ENCODE results near the gene OBSCN. TPM values are rescaled to one million over a fixed set of nuclear protein-coding genes. Genes with fewer than 3 reads are reported as not detected.

Gene OBSCN
- total and polyA plus RNA-seq, 2 of the 13 experiments (the other 11 are each of a cell fraction or from before 2014, with no cell fraction given), result 0.20 TPM

DNA sequence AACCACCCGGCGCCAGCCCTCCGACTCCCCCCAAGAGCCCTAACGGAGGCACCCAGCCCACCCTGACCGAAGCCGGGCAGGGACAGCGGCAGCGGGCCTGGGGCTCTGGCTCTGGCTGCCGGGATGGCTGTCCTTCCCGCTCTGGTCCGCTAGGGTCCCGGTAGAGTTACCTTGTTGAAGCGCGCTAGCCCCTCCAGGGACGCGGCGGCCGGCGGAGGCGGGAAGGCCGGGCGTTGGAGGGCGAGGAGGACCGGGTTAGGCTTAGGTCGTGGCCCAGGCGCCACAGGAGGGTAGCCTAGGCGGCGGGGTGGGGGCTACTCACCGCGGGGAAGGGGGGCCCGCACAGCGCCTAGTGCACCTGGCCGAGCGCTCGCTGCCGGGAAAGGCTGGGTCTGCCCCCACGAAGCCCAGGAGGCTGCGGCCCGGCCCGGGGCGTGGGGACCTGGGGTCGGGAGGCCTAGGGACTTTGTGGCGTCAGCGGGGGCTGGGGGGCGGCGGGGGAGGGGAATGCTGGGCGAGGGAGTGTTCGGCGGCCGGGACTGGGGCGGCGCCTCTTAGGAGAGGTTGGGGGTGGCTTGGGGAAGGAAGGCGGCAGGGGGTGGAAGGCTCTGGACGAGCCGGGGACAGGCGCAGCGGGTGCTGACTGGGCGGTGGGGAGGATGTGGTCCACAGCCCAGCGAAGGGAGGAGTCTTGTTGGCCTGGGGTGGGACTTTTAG, 208.5 kb downstream of the OBSCN start, which contains the start of gene TRIM17 (continued):
- TF ChIP-seq ZNF605 (CRISPR knock-in tag; IDR thresholded peaks at IDR 0.05), result no peak
- TF ChIP-seq, protein P1, sequence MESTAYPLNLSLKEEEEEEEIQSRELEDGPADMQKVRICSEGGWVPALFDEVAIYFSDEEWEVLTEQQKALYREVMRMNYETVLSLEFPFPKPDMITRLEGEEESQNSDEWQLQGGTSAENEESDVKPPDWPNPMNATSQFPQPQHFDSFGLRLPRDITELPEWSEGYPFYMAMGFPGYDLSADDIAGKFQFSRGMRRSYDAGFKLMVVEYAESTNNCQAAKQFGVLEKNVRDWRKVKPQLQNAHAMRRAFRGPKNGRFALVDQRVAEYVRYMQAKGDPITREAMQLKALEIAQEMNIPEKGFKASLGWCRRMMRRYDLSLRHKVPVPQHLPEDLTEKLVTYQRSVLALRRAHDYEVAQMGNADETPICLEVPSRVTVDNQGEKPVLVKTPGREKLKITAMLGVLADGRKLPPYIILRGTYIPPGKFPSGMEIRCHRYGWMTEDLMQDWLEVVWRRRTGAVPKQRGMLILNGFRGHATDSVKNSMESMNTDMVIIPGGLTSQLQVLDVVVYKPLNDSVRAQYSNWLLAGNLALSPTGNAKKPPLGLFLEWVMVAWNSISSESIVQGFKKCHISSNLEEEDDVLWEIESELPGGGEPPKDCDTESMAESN (CRISPR knock-in tag; conservative IDR thresholded peaks at IDR 0.05), result 0 out of 2 replicates have a peak, but pooled peaks have one; percentile 29
- TF ChIP-seq CHCHD3 (CRISPR knock-in tag; IDR thresholded peaks at IDR 0.05), result no peak
- TF ChIP-seq ARNT (IDR thresholded peaks at IDR 0.05), result no peak
- TF ChIP-seq ZNF274 (CRISPR knock-in tag; IDR thresholded peaks at IDR 0.05), result 0 out of 2 replicates have a peak, but pooled peaks have one; percentile 28
- TF ChIP-seq, protein P2, sequence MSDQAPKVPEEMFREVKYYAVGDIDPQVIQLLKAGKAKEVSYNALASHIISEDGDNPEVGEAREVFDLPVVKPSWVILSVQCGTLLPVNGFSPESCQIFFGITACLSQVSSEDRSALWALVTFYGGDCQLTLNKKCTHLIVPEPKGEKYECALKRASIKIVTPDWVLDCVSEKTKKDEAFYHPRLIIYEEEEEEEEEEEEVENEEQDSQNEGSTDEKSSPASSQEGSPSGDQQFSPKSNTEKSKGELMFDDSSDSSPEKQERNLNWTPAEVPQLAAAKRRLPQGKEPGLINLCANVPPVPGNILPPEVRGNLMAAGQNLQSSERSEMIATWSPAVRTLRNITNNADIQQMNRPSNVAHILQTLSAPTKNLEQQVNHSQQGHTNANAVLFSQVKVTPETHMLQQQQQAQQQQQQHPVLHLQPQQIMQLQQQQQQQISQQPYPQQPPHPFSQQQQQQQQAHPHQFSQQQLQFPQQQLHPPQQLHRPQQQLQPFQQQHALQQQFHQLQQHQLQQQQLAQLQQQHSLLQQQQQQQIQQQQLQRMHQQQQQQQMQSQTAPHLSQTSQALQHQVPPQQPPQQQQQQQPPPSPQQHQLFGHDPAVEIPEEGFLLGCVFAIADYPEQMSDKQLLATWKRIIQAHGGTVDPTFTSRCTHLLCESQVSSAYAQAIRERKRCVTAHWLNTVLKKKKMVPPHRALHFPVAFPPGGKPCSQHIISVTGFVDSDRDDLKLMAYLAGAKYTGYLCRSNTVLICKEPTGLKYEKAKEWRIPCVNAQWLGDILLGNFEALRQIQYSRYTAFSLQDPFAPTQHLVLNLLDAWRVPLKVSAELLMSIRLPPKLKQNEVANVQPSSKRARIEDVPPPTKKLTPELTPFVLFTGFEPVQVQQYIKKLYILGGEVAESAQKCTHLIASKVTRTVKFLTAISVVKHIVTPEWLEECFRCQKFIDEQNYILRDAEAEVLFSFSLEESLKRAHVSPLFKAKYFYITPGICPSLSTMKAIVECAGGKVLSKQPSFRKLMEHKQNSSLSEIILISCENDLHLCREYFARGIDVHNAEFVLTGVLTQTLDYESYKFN (CRISPR knock-in tag; conservative IDR thresholded peaks at IDR 0.05), result no peak
- TF ChIP-seq RFXAP (CRISPR knock-in tag; IDR thresholded peaks at IDR 0.05; ENCODE audit: borderline replicate concordance), result no peak
- TF ChIP-seq, protein P3, sequence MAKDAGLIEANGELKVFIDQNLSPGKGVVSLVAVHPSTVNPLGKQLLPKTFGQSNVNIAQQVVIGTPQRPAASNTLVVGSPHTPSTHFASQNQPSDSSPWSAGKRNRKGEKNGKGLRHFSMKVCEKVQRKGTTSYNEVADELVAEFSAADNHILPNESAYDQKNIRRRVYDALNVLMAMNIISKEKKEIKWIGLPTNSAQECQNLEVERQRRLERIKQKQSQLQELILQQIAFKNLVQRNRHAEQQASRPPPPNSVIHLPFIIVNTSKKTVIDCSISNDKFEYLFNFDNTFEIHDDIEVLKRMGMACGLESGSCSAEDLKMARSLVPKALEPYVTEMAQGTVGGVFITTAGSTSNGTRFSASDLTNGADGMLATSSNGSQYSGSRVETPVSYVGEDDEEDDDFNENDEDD (CRISPR knock-in tag; IDR thresholded peaks at IDR 0.05; ENCODE audit: borderline replicate concordance), result peak; percentile 70; the same call in 1 of the 2 replicates
- TF ChIP-seq TBX2 (CRISPR knock-in tag; IDR thresholded peaks at IDR 0.05; ENCODE audit: borderline replicate concordance), result peak; percentile 17; the same call in 1 of the 2 replicates
- TF ChIP-seq ATF7 (IDR thresholded peaks at IDR 0.05), result no peak
- TF ChIP-seq ATF7 (CRISPR knock-in tag; IDR thresholded peaks at IDR 0.05), result no peak
- TF ChIP-seq, protein P4, sequence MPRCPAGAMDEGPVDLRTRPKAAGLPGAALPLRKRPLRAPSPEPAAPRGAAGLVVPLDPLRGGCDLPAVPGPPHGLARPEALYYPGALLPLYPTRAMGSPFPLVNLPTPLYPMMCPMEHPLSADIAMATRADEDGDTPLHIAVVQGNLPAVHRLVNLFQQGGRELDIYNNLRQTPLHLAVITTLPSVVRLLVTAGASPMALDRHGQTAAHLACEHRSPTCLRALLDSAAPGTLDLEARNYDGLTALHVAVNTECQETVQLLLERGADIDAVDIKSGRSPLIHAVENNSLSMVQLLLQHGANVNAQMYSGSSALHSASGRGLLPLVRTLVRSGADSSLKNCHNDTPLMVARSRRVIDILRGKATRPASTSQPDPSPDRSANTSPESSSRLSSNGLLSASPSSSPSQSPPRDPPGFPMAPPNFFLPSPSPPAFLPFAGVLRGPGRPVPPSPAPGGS (CRISPR knock-in tag; IDR thresholded peaks at IDR 0.05), result 0 out of 2 replicates have a peak, but pooled peaks have one; percentile 47
- no peak for TF ChIP-seq CREB1 (IDR thresholded peaks at IDR 0.05)
- no peak for TF ChIP-seq CREB1 (CRISPR knock-in tag; IDR thresholded peaks at IDR 0.05)
- no peak for TF ChIP-seq KDM5A (IDR thresholded peaks at IDR 0.05; ENCODE audit: borderline replicate concordance, low read length)
- TF ChIP-seq, protein P5, sequence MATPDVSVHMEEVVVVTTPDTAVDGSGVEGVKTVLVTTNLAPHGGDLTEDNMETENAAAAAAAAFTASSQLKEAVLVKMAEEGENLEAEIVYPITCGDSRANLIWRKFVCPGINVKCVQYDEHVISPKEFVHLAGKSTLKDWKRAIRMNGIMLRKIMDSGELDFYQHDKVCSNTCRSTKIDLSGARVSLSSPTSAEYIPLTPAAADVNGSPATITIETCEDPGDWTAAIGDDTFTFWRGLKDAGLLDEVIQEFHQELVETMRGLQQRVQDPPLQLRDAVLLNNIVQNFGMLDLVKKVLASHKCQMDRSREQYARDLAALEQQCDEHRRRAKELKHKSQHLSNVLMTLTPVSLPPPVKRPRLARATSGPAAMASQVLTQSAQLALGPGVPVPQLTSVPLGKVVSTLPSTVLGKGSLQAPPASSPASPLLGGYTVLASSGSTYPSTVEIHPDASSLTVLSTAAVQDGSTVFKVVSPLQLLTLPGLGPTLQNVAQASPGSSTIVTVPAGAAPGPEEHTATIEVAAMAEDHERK (CRISPR knock-in tag; IDR thresholded peaks at IDR 0.05; ENCODE audit: low read depth), result no peak
- TF ChIP-seq, protein P6, sequence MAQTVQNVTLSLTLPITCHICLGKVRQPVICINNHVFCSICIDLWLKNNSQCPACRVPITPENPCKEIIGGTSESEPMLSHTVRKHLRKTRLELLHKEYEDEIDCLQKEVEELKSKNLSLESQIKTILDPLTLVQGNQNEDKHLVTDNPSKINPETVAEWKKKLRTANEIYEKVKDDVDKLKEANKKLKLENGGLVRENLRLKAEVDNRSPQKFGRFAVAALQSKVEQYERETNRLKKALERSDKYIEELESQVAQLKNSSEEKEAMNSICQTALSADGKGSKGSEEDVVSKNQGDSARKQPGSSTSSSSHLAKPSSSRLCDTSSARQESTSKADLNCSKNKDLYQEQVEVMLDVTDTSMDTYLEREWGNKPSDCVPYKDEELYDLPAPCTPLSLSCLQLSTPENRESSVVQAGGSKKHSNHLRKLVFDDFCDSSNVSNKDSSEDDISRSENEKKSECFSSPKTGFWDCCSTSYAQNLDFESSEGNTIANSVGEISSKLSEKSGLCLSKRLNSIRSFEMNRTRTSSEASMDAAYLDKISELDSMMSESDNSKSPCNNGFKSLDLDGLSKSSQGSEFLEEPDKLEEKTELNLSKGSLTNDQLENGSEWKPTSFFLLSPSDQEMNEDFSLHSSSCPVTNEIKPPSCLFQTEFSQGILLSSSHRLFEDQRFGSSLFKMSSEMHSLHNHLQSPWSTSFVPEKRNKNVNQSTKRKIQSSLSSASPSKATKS (CRISPR knock-in tag; IDR thresholded peaks at IDR 0.05), result no peak
- no peak for TF ChIP-seq ZNF256 (CRISPR knock-in tag; conservative IDR thresholded peaks at IDR 0.05)
